Keratinocyte (primary cell): ENCODE data around the gene CAD. TPM values are rescaled to one million over a fixed set of nuclear protein-coding genes. Genes with fewer than 3 reads are reported as not detected.

Source experiments
- DNase-seq: peaks from one replicate; pipeline ENCODE4 v3.0.0-alpha.2; 2011; ENCODE audit warnings: low read depth, missing footprints, low spot score
- FAIRE-seq: peaks from 2 replicates; lab custom pipeline; 2011; peaks lifted over from hg19 to GRCh38; lab: Jason Lieb, UNC
- H2AFZ ChIP-seq: 2 replicates; pipeline ENCODE4 v1.6.0; 2012; ENCODE audit warnings: low read length, control low read depth, inconsistent platforms; ENCODE audit not compliant: control insufficient read depth
- H3K27ac ChIP-seq: 2 replicates; pipeline ENCODE4 v1.5.1; 2011; ENCODE audit warnings: low read length; ENCODE audit not compliant: control insufficient read depth, insufficient read depth
- H3K27me3 ChIP-seq: 3 replicates; pipeline ENCODE4 v1.6.0; 2011; ENCODE audit warnings: low read length; ENCODE audit not compliant: control insufficient read depth, insufficient read depth; ENCODE audit errors: extremely low read depth
- H3K36me3 ChIP-seq, 2 experiments: 2 replicates in 1 of 2; 3 replicates in 1 of 2; pipeline ENCODE4 v1.5.1; 2011; ENCODE audit warnings: low read length in 2 of 2, mild to moderate bottlenecking in 1 of 2; ENCODE audit not compliant: control insufficient read depth in 2 of 2, insufficient read depth in 2 of 2; ENCODE audit errors: extremely low read depth in 1 of 2
- H3K4me1 ChIP-seq: 3 replicates; pipeline ENCODE4 v1.5.1; 2011; ENCODE audit warnings: low read length; ENCODE audit not compliant: control insufficient read depth, insufficient read depth; ENCODE audit errors: extremely low read depth
- H3K4me2 ChIP-seq: 3 replicates; pipeline ENCODE4 v1.6.0; 2011; ENCODE audit warnings: low read depth, low read length; ENCODE audit not compliant: control insufficient read depth, insufficient read depth; ENCODE audit errors: extremely low read depth
- H3K4me3 ChIP-seq, 3 experiments: fragments of 200-600 bp in 1 of 3; sonication (generic) in 1 of 3; 2 replicates in 2 of 3; 3 replicates in 1 of 3; pipeline ENCODE4 v1.5.1; 2011 to 2016; ENCODE audit warnings: low read length in 3 of 3, mild to moderate bottlenecking in 3 of 3, control low read depth in 2 of 3, inconsistent platforms in 1 of 3, low read depth in 1 of 3, mixed read lengths in 1 of 3, mixed run types in 1 of 3, moderate library complexity in 1 of 3; ENCODE audit not compliant: control insufficient read depth in 2 of 3, insufficient read depth in 2 of 3; ENCODE audit errors: extremely low read depth in 1 of 3
- H3K79me2 ChIP-seq: 2 replicates; pipeline ENCODE4 v1.6.0; 2012; ENCODE audit warnings: low read length; ENCODE audit not compliant: control insufficient read depth, insufficient read depth
- H3K9ac ChIP-seq: 3 replicates; pipeline ENCODE4 v1.6.0; 2011; ENCODE audit warnings: low read length; ENCODE audit not compliant: control insufficient read depth, insufficient read depth; ENCODE audit errors: extremely low read depth
- H3K9me1 ChIP-seq: 3 replicates; pipeline ENCODE4 v1.6.0; 2011; ENCODE audit warnings: low read length; ENCODE audit not compliant: control insufficient read depth, insufficient read depth; ENCODE audit errors: extremely low read depth
- H3K9me3 ChIP-seq: 2 replicates; pipeline ENCODE4 v1.5.1; 2012; ENCODE audit warnings: low read depth, low read length; ENCODE audit not compliant: control insufficient read depth
- H4K20me1 ChIP-seq: 3 replicates; pipeline ENCODE4 v1.6.0; 2011; ENCODE audit warnings: low read length; ENCODE audit not compliant: control insufficient read depth, insufficient read depth; ENCODE audit errors: extremely low read depth
- CTCF ChIP-seq, 3 experiments: IDR thresholded peaks in 1 of 3; conservative IDR thresholded peaks in 1 of 3; optimal IDR thresholded peaks in 1 of 3; 2 replicates in 2 of 3; 3 replicates in 1 of 3; pipeline versions ENCODE3 to v1.5.1; 2011; ENCODE audit warnings: low read length in 3 of 3, mild to moderate bottlenecking in 3 of 3, moderate library complexity in 2 of 3, control low read depth in 1 of 3, inconsistent platforms in 1 of 3; ENCODE audit not compliant: insufficient read depth in 2 of 3; ENCODE audit errors: extremely low read depth in 1 of 3
- EZH2 ChIP-seq: IDR thresholded peaks from one replicate; pipeline ENCODE4 v1.6.1; 2012; ENCODE audit warnings: inconsistent platforms, mild to moderate bottlenecking, low read length, moderate library complexity
- dilution Hi-C: fragments of 300-500 bp; cut with MboI; formaldehyde crosslinking; loops from one replicate; pipeline ENCODE4 v1.7.0; 2020; ENCODE audit warnings: low sequenced_read_pairs; ENCODE audit not compliant: extremely low pct_ligation_motif_present
- polyA plus RNA-seq, 5 experiments: library from polyadenylated mRNA; depleted of rRNA in 3 of 5; stranded (reverse) in 3 of 5; stranded (forward) in 1 of 5; unstranded in 1 of 5; fragments of >200 nt; gene quantifications; 1 replicate in 1 of 5; 2 replicates in 3 of 5; 3 replicates in 1 of 5; pipeline versions ENCODE4 v1.2.1 to v1.2.3, GENCODE V29; 2011 to 2012; ENCODE audit warnings: missing spikeins in 2 of 5, low read depth in 1 of 5, low replicate concordance in 1 of 5

Gene CAD
- polyA plus RNA-seq, 1 donor (not counting 4 experiments of a cell fraction or from before 2014, with no cell fraction given), result 21.0 TPM

- H3K79me2 ChIP-seq, result peaks cover 7% of the 10 kb centered on the region
- H4K20me1 ChIP-seq, result no peaks in the 10 kb centered on the region
- peak overlapping the region; percentile 90 for H3K4me2 ChIP-seq
- H3K27ac ChIP-seq, result peak overlapping the region; percentile 98
- dilution Hi-C loops, result no loop called here
- peak overlapping the region; percentile 60 to 88 (median 63) for H3K4me3 ChIP-seq
- FAIRE-seq (no peak), DNase-seq (peak; percentile 41)
- no peaks in the 10 kb centered on the region for H3K9me3 ChIP-seq
- H3K4me1 ChIP-seq, result peaks cover 17% of the 10 kb centered on the region
- peak overlapping the region; percentile 100 for H3K9ac ChIP-seq
- no peaks in the 10 kb centered on the region for H3K9me1 ChIP-seq
- H2AFZ ChIP-seq, result peak overlapping the region; percentile 95
- TF ChIP-seq EZH2 (no peak), CTCF (optimal IDR thresholded peaks at IDR 0.05 in 1 of 3, IDR thresholded peaks at IDR 0.05 in 1 of 3, conservative IDR thresholded peaks at IDR 0.05 in 1 of 3; ENCODE audit: extremely low read depth in 1 of 3, insufficient read depth in 2 of 3, low read length in 3 of 3) (no peak)
- peaks cover 15 to 31% of the 10 kb centered on the region in 2 experiments for H3K36me3 ChIP-seq
- no peaks in the 10 kb centered on the region for H3K27me3 ChIP-seq
Measured at GRCh38 chr2:27211241-27211942, 5.8 kb upstream of the CAD start.

GRCh38 chr2:27211943-27212625, 5.1 kb upstream of the CAD start, which contains the start of the genes ATRAID and SLC5A6:
TSS of gene ATRAID (plus strand) at chr2:27212041. CDS start at chr2:27212369, 328 bp downstream.
TSS of gene SLC5A6 (minus strand) at chr2:27212268. CDS start at chr2:27207650, 4,618 bp downstream.
- Histone ChIP-seq H3K27me3 (no peaks in the 10 kb centered on the region), H3K36me3 (peaks cover 10 to 30% of the 10 kb centered on the region in 2 experiments), H3K4me3 (peak within 1 kb of the TSS; percentile 60 to 88 (median 63)), H3K9me1 (no peaks in the 10 kb centered on the region), H3K9me3 (no peaks in the 10 kb centered on the region), H4K20me1 (no peaks in the 10 kb centered on the region), H3K9ac (peak within 1 kb of the TSS; percentile 100), H2AFZ (peak within 1 kb of the TSS; percentile 97), H3K79me2 (peaks cover 7% of the 10 kb centered on the region), H3K27ac (peak within 1 kb of the TSS; percentile 98), H3K4me2 (peak within 1 kb of the TSS; percentile 90), H3K4me1 (peaks cover 23% of the 10 kb centered on the region)
- dilution Hi-C loops, result no loop called here
- TF ChIP-seq EZH2 (no peak), CTCF (optimal IDR thresholded peaks at IDR 0.05 in 1 of 3, IDR thresholded peaks at IDR 0.05 in 1 of 3, conservative IDR thresholded peaks at IDR 0.05 in 1 of 3; ENCODE audit: extremely low read depth in 1 of 3, insufficient read depth in 2 of 3, low read length in 3 of 3) (no peak)
- DNase-seq, result no peak
- no peak for FAIRE-seq
